Ammon's horn (tissue), 1 donor: Measurements from ENCODE around the gene CD300A.
"Not testable (repeated sequence)": the region's sequence is repeated elsewhere in the genome, so short reads cannot be mapped to it uniquely, and the experiment has no call there.

Source experiments
- DNase-seq: peaks from one replicate; pipeline ENCODE4 v3.0.0-alpha.2; 2016; ENCODE audit warnings: low spot score

The CD300A gene

GRCh38 chr17:74478420-74479100 lies 12.1 kb downstream of the CD300A start:
- DNase-seq = peak; percentile 60

GRCh38 chr17:74480290-74480689 lies 13.9 kb downstream of the CD300A start:
- no peak for DNase-seq

GRCh38 chr17:74481621-74482020 lies 15.2 kb downstream of the CD300A start:
- DNase-seq = no peak

GRCh38 chr17:74484066-74484465 lies 17.6 kb downstream of the CD300A start:
- no peak for DNase-seq

DNA sequence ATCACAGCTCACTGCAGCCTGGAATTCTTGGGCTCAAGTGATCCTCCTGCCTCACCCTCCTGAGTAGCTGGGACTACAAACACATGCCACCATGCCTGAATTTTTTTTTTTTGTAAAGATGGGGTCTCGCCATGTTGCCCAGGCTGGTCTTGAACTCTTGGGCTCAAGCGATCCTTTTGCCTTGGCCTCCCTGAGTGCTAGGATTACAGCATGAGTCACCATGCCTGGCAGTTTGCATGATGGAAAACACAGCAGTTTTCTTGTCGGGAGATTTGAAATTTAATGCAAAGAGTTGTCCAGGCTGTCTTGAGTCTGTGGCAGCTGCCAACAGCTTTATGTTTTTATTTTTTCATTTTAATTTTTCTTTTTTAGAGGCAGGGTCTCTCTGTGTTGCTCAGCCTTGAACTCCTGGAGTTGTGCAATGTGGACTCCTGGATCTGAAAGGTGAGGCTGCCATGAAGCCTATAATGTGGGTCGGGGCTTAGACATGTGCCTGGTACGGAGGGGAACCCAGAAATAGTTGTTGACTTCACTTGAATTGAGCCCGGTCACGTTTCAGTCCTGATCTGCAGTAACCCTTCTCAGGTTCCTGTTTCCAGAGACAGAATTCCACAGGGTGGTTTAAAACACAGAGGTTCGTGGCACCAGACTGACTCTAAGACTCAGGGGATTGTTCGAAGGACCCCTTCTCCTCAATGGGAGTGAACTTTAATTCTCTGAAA lies 18.7 kb downstream of the CD300A start:
- DNase-seq = no peak

GRCh38 chr17:74485841-74486240 lies 19.4 kb downstream of the CD300A start:
- DNase-seq = no peak

DNA sequence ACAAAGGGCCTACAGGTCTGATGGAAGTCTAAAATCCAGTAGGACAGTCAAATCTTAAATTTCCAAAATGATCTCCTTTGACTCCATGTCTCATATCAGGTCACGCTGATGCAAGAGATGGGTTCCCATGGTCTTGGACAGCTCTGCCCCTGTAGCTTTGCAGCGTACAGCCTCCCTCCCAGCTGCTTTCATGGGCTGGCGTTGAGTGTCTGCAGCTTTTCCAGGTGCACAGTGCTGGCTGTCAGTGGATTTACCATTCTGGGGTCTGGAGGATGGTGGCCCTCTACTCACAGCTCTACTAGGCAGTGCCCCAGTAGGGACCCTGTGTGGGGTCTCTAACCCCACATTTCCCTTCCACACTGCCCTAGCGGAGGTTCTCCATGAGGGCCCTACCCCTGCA lies 21.8 kb downstream of the CD300A start:
- DNase-seq = not testable (repeated sequence)

GRCh38 chr17:74490716-74491115 lies 24.3 kb downstream of the CD300A start:
- DNase-seq = no peak

DNA sequence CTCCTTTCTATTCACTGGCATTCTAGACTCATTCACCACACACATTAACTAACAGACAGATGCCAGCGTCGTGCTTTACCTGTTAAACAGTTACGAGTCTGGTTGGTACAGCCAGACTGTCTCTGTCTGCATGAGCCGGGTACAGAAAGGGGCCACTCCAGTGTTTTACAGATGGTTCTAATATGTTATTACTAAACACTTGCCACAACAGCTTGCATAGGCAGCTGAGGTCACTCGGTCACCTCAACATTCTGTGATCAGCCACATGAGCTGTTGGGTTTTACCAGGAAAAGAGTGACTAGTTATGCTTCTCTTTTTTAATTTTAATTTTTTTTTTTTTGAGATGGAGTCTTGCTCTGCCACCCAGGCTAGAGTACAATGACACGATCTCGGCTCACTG lies 25.2 kb downstream of the CD300A start:
- no peak for DNase-seq

DNA sequence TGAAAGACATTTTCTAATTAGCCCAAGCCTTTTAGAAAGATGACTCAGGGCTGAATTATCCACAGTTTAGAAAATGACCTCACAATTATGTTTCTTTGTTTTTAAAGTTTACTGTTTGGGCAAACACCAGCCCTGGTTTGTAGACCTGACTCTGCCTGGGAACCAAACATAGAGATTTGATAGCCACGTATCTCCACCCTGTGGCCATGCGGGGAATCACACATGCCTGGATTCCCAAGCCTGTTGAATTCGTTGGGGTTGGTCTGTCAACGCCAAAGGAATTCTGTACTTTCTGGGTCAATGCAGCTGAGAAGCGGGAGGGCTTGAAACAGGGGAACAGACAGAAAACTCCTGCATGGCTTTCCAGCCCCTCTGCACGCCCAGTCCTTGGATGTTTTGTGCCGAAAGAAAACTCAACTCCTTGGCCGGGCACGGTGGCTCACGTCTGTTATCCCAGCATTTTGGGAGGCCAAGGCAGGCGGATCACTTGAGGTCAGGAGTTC lies 26.9 kb downstream of the CD300A start:
- DNase-seq = peak; percentile 86

DNA sequence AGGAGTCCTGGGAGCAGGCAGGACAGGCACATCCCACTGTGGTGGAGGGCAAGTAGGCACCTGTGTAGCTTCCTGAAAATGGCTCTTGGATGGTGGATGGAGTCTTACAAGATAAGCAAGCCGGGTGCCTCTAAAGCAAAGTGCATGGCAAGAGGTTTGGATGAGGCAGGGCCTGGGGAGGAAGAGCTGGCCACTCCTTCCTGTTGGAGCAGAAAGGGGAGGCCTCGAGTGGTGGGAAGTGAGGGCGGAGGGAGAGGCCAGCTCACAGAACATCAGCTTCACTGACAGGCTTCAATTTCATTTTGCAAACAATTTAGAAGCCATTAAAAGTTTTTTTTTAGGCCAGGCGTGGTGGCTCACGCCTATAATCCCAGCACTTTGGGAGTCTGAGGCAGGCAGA lies 31.0 kb downstream of the CD300A start:
- DNase-seq = no peak

- no peak for DNase-seq
These were observed 33.6 kb downstream of the CD300A start for GRCh38 chr17:74499992-74500391.

- no peak for DNase-seq
These were observed 36.4 kb downstream of the CD300A start for GRCh38 chr17:74502861-74503260.

DNA sequence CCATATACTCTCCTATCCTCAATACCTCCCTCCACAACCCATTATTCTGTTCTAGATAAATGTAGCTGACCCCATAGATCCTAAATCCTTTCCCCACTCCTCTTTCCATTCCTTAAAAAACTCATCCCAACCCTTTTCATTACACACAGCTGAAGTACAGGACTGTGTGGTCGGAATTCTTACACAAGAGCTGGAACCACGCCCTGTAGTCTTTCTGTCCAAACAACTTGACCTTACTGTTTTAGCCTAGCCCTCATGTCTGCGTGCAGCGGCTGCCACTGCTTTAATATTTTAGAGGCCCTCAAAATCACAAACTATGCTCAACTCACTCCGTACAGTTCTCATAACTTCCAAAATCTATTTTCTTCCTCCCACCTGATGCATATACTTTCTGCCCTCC lies 37.5 kb downstream of the CD300A start:
- not testable (repeated sequence) for DNase-seq

DNA sequence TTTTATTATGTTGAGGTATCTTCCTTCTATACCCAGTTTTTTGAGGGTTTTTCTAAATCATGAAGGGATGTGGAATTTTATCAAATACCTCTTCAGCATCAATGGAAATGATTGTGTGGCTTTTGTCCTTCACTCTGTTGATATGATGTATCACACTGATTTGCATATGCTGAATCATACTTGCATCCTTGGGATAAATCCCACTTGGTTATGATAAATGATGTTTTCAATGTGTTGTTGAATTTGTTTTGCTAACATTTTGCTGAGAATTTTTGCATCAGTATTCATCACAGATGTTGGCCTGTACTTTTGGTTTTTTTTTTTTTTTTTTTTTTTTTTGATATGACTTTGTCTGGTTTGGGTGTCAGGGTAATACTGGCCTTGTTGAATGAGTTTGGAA lies 41.7 kb downstream of the CD300A start:
- DNase-seq = no peak

- no peak for DNase-seq
These were observed 45.6 kb downstream of the CD300A start for GRCh38 chr17:74512036-74512435.

DNA sequence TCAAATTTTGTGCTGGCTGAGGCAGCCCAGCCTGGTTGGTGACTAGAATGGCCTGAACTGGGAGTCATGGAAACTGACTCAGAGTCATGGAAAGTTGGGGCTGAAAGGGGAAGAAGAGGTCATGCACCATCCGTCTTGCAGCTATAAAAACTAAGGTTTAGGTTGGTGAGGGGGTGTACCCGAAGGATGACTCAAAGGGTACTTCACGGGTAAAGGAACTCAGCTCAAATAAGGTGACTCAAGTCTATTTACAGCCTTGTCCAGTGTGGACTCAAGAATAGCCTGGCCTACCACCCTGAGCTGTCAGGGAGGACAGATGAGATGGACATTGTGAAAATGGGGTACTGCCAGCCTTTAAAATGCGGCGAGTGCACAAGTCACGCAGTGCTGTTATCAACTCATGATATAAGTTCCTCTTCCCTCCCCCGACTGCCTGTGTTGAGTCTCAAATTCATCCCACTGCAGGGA lies 46.2 kb downstream of the CD300A start:
- DNase-seq = peak; percentile 22

- DNase-seq = no peak
These were observed 47.7 kb downstream of the CD300A start for GRCh38 chr17:74513987-74514631.

GRCh38 chr17:74514632-74515334 lies 48.3 kb downstream of the CD300A start:
- no peak for DNase-seq

DNA sequence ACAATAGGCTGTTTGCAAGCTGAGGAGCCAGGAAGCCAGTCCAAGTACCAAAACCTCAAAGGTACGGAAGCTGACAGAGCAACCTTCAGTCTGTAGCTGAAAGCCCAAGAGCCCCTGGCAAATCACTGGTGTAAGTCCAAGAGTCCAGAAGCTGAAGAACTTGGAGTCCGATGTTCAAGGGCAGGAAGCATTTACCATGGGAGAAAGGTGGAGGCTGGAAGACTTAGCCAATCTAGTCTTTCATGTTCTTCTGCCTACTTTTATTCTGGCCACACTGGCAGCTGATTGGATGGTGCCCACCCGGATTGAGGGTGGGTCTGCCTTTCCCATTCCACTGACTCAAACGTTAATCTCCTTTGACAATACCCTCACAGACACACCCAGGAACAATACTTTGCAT lies 49.5 kb downstream of the CD300A start:
- DNase-seq = no peak

DNA sequence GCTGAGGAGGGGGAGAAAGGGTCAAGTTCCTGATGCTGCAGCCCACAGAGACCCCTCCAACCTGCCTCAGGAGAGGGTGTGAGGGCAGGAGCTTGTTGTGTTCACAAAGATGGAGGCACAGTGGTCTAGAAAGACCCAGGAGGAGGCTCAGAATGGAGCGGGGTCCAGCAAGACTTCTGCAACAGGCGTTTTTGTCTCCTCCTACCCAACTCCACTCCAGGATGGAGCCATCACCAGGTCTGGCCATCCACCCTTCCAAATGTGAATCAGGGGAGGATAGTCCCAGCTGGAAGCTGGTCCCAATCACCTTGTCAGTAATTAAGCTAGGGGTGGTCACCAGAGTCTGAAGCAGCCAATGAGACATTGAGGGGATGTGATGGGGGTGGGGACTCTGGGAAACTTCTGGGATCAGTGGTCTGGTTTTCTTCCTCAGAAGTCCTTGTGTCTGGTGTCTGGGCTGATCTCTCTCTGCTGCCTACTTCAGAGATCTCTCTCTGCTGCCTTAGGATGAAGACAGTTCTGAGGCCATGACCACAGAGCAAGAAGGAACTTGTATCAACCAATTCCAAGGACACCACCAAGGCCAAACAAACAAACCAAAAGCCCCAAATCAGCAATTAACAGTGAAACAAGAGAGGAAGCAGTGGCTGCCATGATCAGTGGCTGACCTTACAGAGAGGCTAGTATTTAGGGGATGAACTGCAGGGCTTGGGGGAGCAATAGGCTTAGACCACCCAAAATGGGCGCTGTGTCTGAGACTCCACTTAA lies 50.3 kb downstream of the CD300A start:
- no peak for DNase-seq
